Measurements from ENCODE around the gene ARHGAP4. TPM values are rescaled to one million over a fixed set of nuclear protein-coding genes. Genes with fewer than 3 reads are reported as not detected.

Gene ARHGAP4
- total and polyA plus RNA-seq, 10 of the 15 experiments (the other 5 are each of a cell fraction or from before 2014, with no cell fraction given) = 0.71 to 120 (median 44.3) TPM

- no peaks in the 10 kb centered on the region; a peak in 2 of 4 replicates for H3K27me3 ChIP-seq (replicated peaks in 1 of 2; ENCODE audit: control insufficient read depth in 2 of 2, insufficient read depth in 2 of 2, low read length in 1 of 2)
- TF ChIP-seq NR2C1 (IDR thresholded peaks at IDR 0.05) = no peak
- TF ChIP-seq SREBF1 (IDR thresholded peaks at IDR 0.05; ENCODE audit: low read length) = no peak
- no peak for TF ChIP-seq EED (IDR thresholded peaks at IDR 0.05; ENCODE audit: low read depth)
- TF ChIP-seq, protein P1, sequence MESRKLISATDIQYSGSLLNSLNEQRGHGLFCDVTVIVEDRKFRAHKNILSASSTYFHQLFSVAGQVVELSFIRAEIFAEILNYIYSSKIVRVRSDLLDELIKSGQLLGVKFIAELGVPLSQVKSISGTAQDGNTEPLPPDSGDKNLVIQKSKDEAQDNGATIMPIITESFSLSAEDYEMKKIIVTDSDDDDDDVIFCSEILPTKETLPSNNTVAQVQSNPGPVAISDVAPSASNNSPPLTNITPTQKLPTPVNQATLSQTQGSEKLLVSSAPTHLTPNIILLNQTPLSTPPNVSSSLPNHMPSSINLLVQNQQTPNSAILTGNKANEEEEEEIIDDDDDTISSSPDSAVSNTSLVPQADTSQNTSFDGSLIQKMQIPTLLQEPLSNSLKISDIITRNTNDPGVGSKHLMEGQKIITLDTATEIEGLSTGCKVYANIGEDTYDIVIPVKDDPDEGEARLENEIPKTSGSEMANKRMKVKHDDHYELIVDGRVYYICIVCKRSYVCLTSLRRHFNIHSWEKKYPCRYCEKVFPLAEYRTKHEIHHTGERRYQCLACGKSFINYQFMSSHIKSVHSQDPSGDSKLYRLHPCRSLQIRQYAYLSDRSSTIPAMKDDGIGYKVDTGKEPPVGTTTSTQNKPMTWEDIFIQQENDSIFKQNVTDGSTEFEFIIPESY (IDR thresholded peaks at IDR 0.05) = no peak
- TF ChIP-seq NBN (IDR thresholded peaks at IDR 0.05) = no peak
- TF ChIP-seq, protein P2, sequence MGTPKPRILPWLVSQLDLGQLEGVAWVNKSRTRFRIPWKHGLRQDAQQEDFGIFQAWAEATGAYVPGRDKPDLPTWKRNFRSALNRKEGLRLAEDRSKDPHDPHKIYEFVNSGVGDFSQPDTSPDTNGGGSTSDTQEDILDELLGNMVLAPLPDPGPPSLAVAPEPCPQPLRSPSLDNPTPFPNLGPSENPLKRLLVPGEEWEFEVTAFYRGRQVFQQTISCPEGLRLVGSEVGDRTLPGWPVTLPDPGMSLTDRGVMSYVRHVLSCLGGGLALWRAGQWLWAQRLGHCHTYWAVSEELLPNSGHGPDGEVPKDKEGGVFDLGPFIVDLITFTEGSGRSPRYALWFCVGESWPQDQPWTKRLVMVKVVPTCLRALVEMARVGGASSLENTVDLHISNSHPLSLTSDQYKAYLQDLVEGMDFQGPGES (IDR thresholded peaks at IDR 0.05) = no peak
- no peak for TF ChIP-seq SMC3 (IDR thresholded peaks at IDR 0.05; ENCODE audit: borderline replicate concordance, low read length)
- H3K36me3 ChIP-seq (ENCODE audit: control insufficient read depth in 2 of 2, insufficient read depth in 2 of 2, low read length in 1 of 2) = no peaks in the 10 kb centered on the region
- no peaks in the 10 kb centered on the region for H4K20me1 ChIP-seq (ENCODE audit: control insufficient read depth, insufficient read depth)
- BruUV-seq (replicated peaks) = no TSS peak
- POLR2A ChIA-PET = no interaction called here
- H3K79me2 ChIP-seq (ENCODE audit: control insufficient read depth, insufficient read depth, low read length) = no peaks in the 10 kb centered on the region
- no peak overlapping the region for H3K4me3 ChIP-seq
- intact Hi-C loops (cut with micrococcal nuclease; ENCODE audit: unreplicated experiment) (no loop called here), in situ Hi-C loops (cut with MboI) (no loop called here)
- SMC1A ChIA-PET (ENCODE audit: uncharacterized antibody, unreplicated experiment) = no interaction called here
- WGBS (ENCODE audit: insufficient coverage, insufficient replicate concordance, low lambda C conversion rate, missing lambda C conversion rate) = 9% methylated on average over 6 of the region's 6 CpGs
- H3K4me2 ChIP-seq (ENCODE audit: control insufficient read depth, insufficient read depth) = no peak overlapping the region
- H3K9me3 ChIP-seq (replicated peaks; ENCODE audit: control insufficient read depth, insufficient read depth, low read length) = no peaks in the 10 kb centered on the region; the same call in 2 of the 3 replicates
- H3K4me1 ChIP-seq (ENCODE audit: control insufficient read depth, insufficient read depth, low read length) = no peaks in the 10 kb centered on the region; the same call in 1 of the 2 replicates
- RAD21 ChIA-PET (ENCODE audit: unreplicated experiment) = no interaction called here
- CTCF ChIA-PET = no interaction called here
- H2AFZ ChIP-seq (ENCODE audit: control insufficient read depth, low read depth, low read length) = no peak overlapping the region
- ATAC-seq (peak; percentile 49), FAIRE-seq (no peak), DNase-seq (ENCODE audit: low read depth, low spot score) (no peak)
- H3K9ac ChIP-seq (ENCODE audit: control insufficient read depth, insufficient read depth, low read length) = no peak overlapping the region
- H3K27ac ChIP-seq (ENCODE audit: control insufficient read depth, insufficient read depth) = no peak overlapping the region
Observed at GRCh38 chrX:153880440-153880815, 45.6 kb downstream of the ARHGAP4 start.

Measured in GM12878 (cell line).